Heart left ventricle (tissue), 16 donors: ENCODE data around the gene RGP1. TPM values are rescaled to one million over a fixed set of nuclear protein-coding genes. Genes with fewer than 3 reads are reported as not detected.

ENCODE experiments used
- ATAC-seq, 4 donors: fragments of 200-7000 bp; cut with Tn5 transposase; one replicate each; pipeline ENCODE4 v1.9.1; 2020 to 2022; ENCODE audit warnings: moderate library complexity in 4 of 4, mild to moderate bottlenecking in 3 of 4, moderate number of reproducible peaks in 1 of 4
- DNase-seq, 5 donors: peaks; one replicate each; pipeline ENCODE4 v3.0.0-alpha.2; 2020
- H3K27ac ChIP-seq, 12 donors: fragments of 200-600 bp; sonication (generic) in 4 of 12; one replicate each; pipeline versions ENCODE4 v1.5.0 to v1.8.0; 2016 to 2022; ENCODE audit warnings: mild to moderate bottlenecking in 2 of 12
- H3K27me3 ChIP-seq, 9 donors: fragments of 200-600 bp; sonication (generic) in 2 of 9; one replicate each; pipeline versions ENCODE4 v1.5.1 to v1.8.0; 2016 to 2022; ENCODE audit warnings: mild to moderate bottlenecking in 3 of 9
- H3K36me3 ChIP-seq, 9 donors: fragments of 200-600 bp; sonication (generic) in 2 of 9; one replicate each; pipeline versions ENCODE4 v1.5.0 to v1.8.0; 2018 to 2022; ENCODE audit warnings: mild to moderate bottlenecking in 2 of 9
- H3K4me1 ChIP-seq, 12 donors: fragments of 200-600 bp; sonication (generic) in 4 of 12; one replicate each; pipeline versions ENCODE4 v1.5.0 to v1.8.0; 2016 to 2022; ENCODE audit warnings: mild to moderate bottlenecking in 3 of 12
- H3K4me3 ChIP-seq, 12 donors: fragments of 200-600 bp; sonication (generic) in 4 of 12; one replicate each; pipeline versions ENCODE4 v1.5.0 to v1.8.0; 2017 to 2022; ENCODE audit warnings: mild to moderate bottlenecking in 9 of 12, moderate library complexity in 4 of 12
- H3K9me3 ChIP-seq, 12 donors: fragments of 200-600 bp; sonication (generic) in 4 of 12; one replicate each; pipeline versions ENCODE4 v1.5.0 to v1.8.0; 2016 to 2022; ENCODE audit warnings: mild to moderate bottlenecking in 1 of 12
- POLR2A ChIP-seq, 2 donors: fragments of 450-650 bp; IDR thresholded peaks; one replicate each; pipeline ENCODE4 v1.6.1; 2017; ENCODE audit warnings: antibody characterized with exemption in 2 of 2, mild to moderate bottlenecking in 2 of 2, moderate library complexity in 2 of 2
- WGBS, 4 donors: extraction: QIAGEN DNeasy Blood & Tissue Kit in 2 of 4; methylation state at CpG; one replicate each; pipeline versions ENCODE4 v1.1.5 to v1.1.7; 2013 to 2018; 5-methylcytosine and 5-hydroxymethylcytosine counted together
- intact Hi-C, 10 donors: fragments of 100-400 bp; cut with DNase I; formaldehyde crosslinking; loops; one replicate each; pipeline versions ENCODE4 v1.11.1 to v1.14.2; 2022
- polyA plus RNA-seq, 2 donors: library from polyadenylated mRNA; stranded (reverse); fragments of 200-250 nt; gene quantifications; one replicate each; pipeline ENCODE4 v1.2.3, GENCODE V29; 2013
- total RNA-seq, 9 donors: library from RNA; depleted of rRNA in 2 of 9; stranded (reverse); fragments of >200 nt in 2 of 9; fragmentation: NEBNext Ultra II Directional in 3 of 9; extraction: Animal tissue kit (Norgen Biotek cat#: 25700) in 3 of 9; gene quantifications; one replicate each; pipeline versions ENCODE4 v1.1.0 to v1.2.4, GENCODE V29; 2016 to 2023
- TF ChIP-seq, protein P1 (sequence below), 12 donors: fragments of 200-600 bp; sonication (generic) in 4 of 12; IDR thresholded peaks; one replicate each; pipeline versions ENCODE4 v1.5.0 to v1.8.0; 2018 to 2022; ENCODE audit warnings: antibody characterized with exemption in 12 of 12, mild to moderate bottlenecking in 5 of 12
- donor health status: ischemic (EF 13 %, LVEDD 7.1; RV severe dilation, severe dysfunction).
- donor health status: healthy with polysubstance abuse.
- donor health status: DM: no; HTN: yes; CAD: no.
- donor health status: DM: no; HTN: no; CAD: no.
- donor health status: ischemic (EF 25% LVEDD 6.9; RV normal size, moderate dysfunction).
- donor health status: ischemic (EF 25% LVEDD 5.7; RV mildly dilated, moderate dysfunction).
- donor health status: healthy.
- donor health status: DM: yes; HTN: yes; CAD: no.
- donor health status: ischemic (EF 35%, LVEDD 5.7; RV mildly dilated, moderate dysfunction).
- donor health status: nonischemic (EF 11% LVEDD 7.7; RV severe dilation, severe dysfunction).
- donor health status: DM: yes; HTN: yes; CAD: no.
- donor health status: PGD.
- donor health status: ischemic (EF 29% LVEDD 5.4; RV normal size, mild dysfunction).
- donor health status: nonischemic (EF 23%, LVEDD 6.1; RV moderate dilation, normal function).

RGP1 gene
- total and polyA plus RNA-seq, 11 donors = 14.7 to 38.8 (median 30.7) TPM

- no peak for ATAC-seq
- H3K4me1 ChIP-seq = peaks cover 0 to 46% (median 30%) of the 10 kb centered on the region in 12 donors
Observed at GRCh38 chr9:35792826-35793225, 43.7 kb downstream of the RGP1 start.

DNA sequence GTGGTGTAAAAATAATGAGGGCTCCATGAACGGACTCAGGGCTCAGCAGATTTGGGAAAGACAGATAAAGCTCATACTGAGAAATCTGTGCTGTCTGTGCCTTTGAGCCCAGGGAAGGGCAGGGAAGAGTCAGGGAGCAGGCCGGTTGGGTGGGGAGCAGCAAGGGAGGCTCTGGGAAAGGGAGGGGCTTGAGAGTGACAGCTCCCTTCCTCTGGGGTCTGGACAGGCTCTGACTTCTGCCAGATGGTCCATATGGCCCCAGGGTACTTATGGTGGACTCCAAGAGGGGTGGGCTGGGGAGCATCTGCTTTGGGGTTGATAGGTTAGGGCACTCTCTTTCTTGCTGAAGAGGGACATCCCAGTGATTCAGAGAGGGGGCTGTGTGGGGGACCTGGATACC, 44.4 kb downstream of the RGP1 start:
- Histone ChIP-seq H3K4me3 (peak overlapping the region in 4 of 12 donors; percentile 2 to 85 (median 51)), H3K9me3 (no peaks in the 10 kb centered on the region), H3K27me3 (peaks cover 0 to 7% (median 0%) of the 10 kb centered on the region in 9 donors), H3K36me3 (peaks cover 0 to under 1% (median 0%) of the 10 kb centered on the region in 9 donors), H3K4me1 (peaks cover 0 to 46% (median 30%) of the 10 kb centered on the region in 12 donors), H3K27ac (no peak overlapping the region)
- no peak for TF ChIP-seq POLR2A (IDR thresholded peaks at IDR 0.05)
- TF ChIP-seq, protein P1, sequence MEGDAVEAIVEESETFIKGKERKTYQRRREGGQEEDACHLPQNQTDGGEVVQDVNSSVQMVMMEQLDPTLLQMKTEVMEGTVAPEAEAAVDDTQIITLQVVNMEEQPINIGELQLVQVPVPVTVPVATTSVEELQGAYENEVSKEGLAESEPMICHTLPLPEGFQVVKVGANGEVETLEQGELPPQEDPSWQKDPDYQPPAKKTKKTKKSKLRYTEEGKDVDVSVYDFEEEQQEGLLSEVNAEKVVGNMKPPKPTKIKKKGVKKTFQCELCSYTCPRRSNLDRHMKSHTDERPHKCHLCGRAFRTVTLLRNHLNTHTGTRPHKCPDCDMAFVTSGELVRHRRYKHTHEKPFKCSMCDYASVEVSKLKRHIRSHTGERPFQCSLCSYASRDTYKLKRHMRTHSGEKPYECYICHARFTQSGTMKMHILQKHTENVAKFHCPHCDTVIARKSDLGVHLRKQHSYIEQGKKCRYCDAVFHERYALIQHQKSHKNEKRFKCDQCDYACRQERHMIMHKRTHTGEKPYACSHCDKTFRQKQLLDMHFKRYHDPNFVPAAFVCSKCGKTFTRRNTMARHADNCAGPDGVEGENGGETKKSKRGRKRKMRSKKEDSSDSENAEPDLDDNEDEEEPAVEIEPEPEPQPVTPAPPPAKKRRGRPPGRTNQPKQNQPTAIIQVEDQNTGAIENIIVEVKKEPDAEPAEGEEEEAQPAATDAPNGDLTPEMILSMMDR (IDR thresholded peaks at IDR 0.05) = no peak
- WGBS, 4 donors = 42 to 77% (median 51%) methylated on average over 2 of the region's 2 CpGs
- no peak for ATAC-seq
- intact Hi-C loops = loop anchor here in 2 of 10 donors (5.0 to 10.0 kb wide), 2 partner anchors 34 to 231 kb away; partner anchors contain the start of genes FAM221B (in 1 of the 2) and TMEM8B (in 1 of the 2)
- no peak for DNase-seq

More at GRCh38 chr9:35792826-35793225, 43.7 kb downstream of the RGP1 start:
- peak overlapping the region in 5 of 12 donors; percentile 3 to 85 (median 68) for H3K4me3 ChIP-seq
- DNase-seq = no peak
- TF ChIP-seq POLR2A (IDR thresholded peaks at IDR 0.05) = no peak
- TF ChIP-seq, protein P1 (IDR thresholded peaks at IDR 0.05) = no peak
- intact Hi-C loops = loop anchor here in 2 of 10 donors (5.0 to 10.0 kb wide), 2 partner anchors 34 to 232 kb away; partner anchors contain the start of genes FAM221B (in 1 of the 2) and TMEM8B (in 1 of the 2)
- H3K9me3 ChIP-seq = no peaks in the 10 kb centered on the region
- H3K36me3 ChIP-seq = no peaks in the 10 kb centered on the region
- peaks cover 0 to 7% (median 0%) of the 10 kb centered on the region in 9 donors for H3K27me3 ChIP-seq
- WGBS, 4 donors = 85 to 87% (median 86%) methylated on average over 14 of the region's 14 CpGs
- H3K27ac ChIP-seq = peak overlapping the region in 3 of 12 donors; percentile 17 to 88 (median 88)

- Histone ChIP-seq H3K36me3 (peaks cover 0 to 15% (median 8%) of the 10 kb centered on the region in 9 donors), H3K4me3 (no peak overlapping the region), H3K27ac (no peak overlapping the region), H3K27me3 (peaks cover 0 to 4% (median 0%) of the 10 kb centered on the region in 9 donors), H3K4me1 (peaks cover 0 to 39% (median 26%) of the 10 kb centered on the region in 12 donors), H3K9me3 (no peaks in the 10 kb centered on the region)
- TF ChIP-seq, protein P1 (IDR thresholded peaks at IDR 0.05) = no peak
- ATAC-seq (no peak), DNase-seq (no peak)
- intact Hi-C loops = loop anchor here in 2 of 10 donors (10.0 kb wide), 1 partner anchor 229 kb away; no protein-coding TSS in a partner anchor
Observed at GRCh38 chr9:35795695-35796094, 46.6 kb downstream of the RGP1 start.

- Histone ChIP-seq H3K27me3 (no peaks in the 10 kb centered on the region), H3K27ac (no peak overlapping the region), H3K36me3 (peaks cover 0 to 33% (median 25%) of the 10 kb centered on the region in 9 donors), H3K9me3 (no peaks in the 10 kb centered on the region), H3K4me1 (peaks cover 0 to 28% (median 18%) of the 10 kb centered on the region in 12 donors), H3K4me3 (no peak overlapping the region)
- DNase-seq = no peak
- TF ChIP-seq, protein P1 (IDR thresholded peaks at IDR 0.05) = no peak
- TF ChIP-seq POLR2A (IDR thresholded peaks at IDR 0.05) = no peak
- 84 to 91% (median 87%) methylated on average over 6 of the region's 6 CpGs for WGBS, 4 donors
- intact Hi-C loops = loop anchor here in 2 of 10 donors (10.0 kb wide), 1 partner anchor 227 kb away; no protein-coding TSS in a partner anchor
- no peak for ATAC-seq
Observed at GRCh38 chr9:35797311-35798109, 48.4 kb downstream of the RGP1 start.
